ENCODE results near the gene C1orf116. TPM values are rescaled to one million over a fixed set of nuclear protein-coding genes. Genes with fewer than 3 reads are reported as not detected.

Gene C1orf116
- total RNA-seq (under 0.01 TPM), polyA plus RNA-seq (ENCODE audit: insufficient read depth in 1 of 8, insufficient read length in 8 of 8, low replicate concordance in 1 of 8) (1 to 10 TPM in 2 of 8 donors, under 1 TPM in 6; 0.07 to 2.9 (median 0.14) TPM)
- long read RNA-seq, donor 1, result 0 reads
- long read RNA-seq, donor 2, result 0 reads
- long read RNA-seq, donor 3, result 0 reads
- long read RNA-seq, donor 4, result 0 reads
- long read RNA-seq, donor 5, result 0 reads
- long read RNA-seq, donor 6, result 0 reads
- long read RNA-seq, donor 7, result 0 reads
- long read RNA-seq, donor 8, result 0 reads
- long read RNA-seq, donor 9, result 0 reads
- long read RNA-seq, donor 10, result 0 reads
- long read RNA-seq, donor 11, result 0 reads

DNA sequence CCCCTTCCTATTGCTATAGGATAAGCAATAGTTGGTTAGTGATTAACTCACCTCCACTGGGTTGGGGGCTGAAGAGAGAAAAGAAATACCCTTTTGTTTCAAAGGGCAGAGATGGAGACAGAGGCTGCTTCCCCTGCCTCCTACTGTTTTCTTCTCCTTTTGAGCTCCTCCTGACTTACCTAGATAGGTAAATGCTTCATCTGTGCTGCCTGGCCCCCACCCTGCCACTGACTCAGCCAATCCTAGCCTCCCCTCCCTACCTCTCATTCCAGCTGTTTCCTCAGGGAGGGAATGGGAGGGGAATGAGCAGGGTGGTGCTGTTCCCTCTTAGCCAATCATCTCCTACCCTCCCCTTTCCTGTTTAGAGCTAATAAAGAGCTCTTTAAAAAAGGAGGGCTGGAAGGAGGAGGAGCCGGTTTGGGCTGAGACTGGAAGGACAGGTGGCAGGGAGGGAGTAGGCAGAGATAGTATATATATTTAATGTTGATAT lies at the start of gene C1orf116:
Gene C1orf116, minus strand, starts transcription at position 229 of the 490 bp plus-strand sequence. CDS start 5,158 bp downstream, outside the sequence.
- H3K4me3 ChIP-seq (ENCODE audit: low read length), result no peak within 1 kb of the TSS
- H3K36me3 ChIP-seq (ENCODE audit: control insufficient read depth, insufficient read depth, low read length), result no peaks in the 10 kb centered on the region
- H3K9me3 ChIP-seq (replicated peaks; ENCODE audit: control insufficient read depth, low read depth, low read length), result no peaks in the 10 kb centered on the region
- no CpG with 5 or more reads among the region's 1 CpG for WGBS (ENCODE audit: insufficient coverage)
- H3K27me3 ChIP-seq (ENCODE audit: control insufficient read depth, insufficient read depth, low read length), result peaks cover 15% of the 10 kb centered on the region
- peaks cover 3% of the 10 kb centered on the region for H3K4me1 ChIP-seq (ENCODE audit: control insufficient read depth, insufficient read depth, low read length)
- H3K27ac ChIP-seq (ENCODE audit: low read length), result no peak within 1 kb of the TSS
- no peak for DNase-seq

GRCh38 chr1:207081806-207082205 lies 49.2 kb upstream of the C1orf116 start:
- no peaks in the 10 kb centered on the region for H3K36me3 ChIP-seq (ENCODE audit: control insufficient read depth, insufficient read depth, low read length)
- H3K9me3 ChIP-seq (replicated peaks; ENCODE audit: control insufficient read depth, low read depth, low read length), result no peaks in the 10 kb centered on the region
- no peak for DNase-seq
- H3K27ac ChIP-seq (ENCODE audit: low read length), result no peak overlapping the region
- no CpG with 5 or more reads among the region's 2 CpGs for WGBS (ENCODE audit: insufficient coverage)
- no peaks in the 10 kb centered on the region for H3K4me1 ChIP-seq (ENCODE audit: control insufficient read depth, insufficient read depth, low read length)
- H3K27me3 ChIP-seq (ENCODE audit: control insufficient read depth, insufficient read depth, low read length), result no peaks in the 10 kb centered on the region
- H3K4me3 ChIP-seq (ENCODE audit: low read length), result no peak overlapping the region

DNA sequence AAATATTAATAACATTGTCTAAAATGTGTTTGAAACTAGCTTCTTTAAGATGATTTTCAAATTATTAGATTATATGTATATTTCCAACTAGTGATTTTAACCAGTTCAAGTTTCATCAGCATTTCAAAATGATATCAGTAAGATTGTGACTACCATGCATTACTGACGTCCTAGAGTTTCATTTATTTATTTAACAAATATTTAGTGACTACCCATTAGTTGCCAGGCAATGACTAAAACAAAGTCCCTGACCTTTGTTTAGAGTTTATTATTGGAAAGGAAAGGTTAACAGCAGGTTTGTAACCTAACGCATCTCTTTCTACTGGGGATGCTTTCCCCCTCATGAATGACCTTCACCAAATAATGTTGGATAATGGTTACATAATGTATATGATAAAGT lies 48.5 kb upstream of the C1orf116 start:
- no peak for DNase-seq
- no peak overlapping the region for H3K4me3 ChIP-seq (ENCODE audit: low read length)
- no peaks in the 10 kb centered on the region for H3K4me1 ChIP-seq (ENCODE audit: control insufficient read depth, insufficient read depth, low read length)
- no peaks in the 10 kb centered on the region for H3K36me3 ChIP-seq (ENCODE audit: control insufficient read depth, insufficient read depth, low read length)
- no peak overlapping the region for H3K27ac ChIP-seq (ENCODE audit: low read length)
- no CpG with 5 or more reads among the region's 2 CpGs for WGBS (ENCODE audit: insufficient coverage)
- H3K9me3 ChIP-seq (replicated peaks; ENCODE audit: control insufficient read depth, low read depth, low read length), result no peaks in the 10 kb centered on the region
- H3K27me3 ChIP-seq (ENCODE audit: control insufficient read depth, insufficient read depth, low read length), result no peaks in the 10 kb centered on the region

GRCh38 chr1:207079706-207080241 lies 47.2 kb upstream of the C1orf116 start:
- H3K9me3 ChIP-seq (replicated peaks; ENCODE audit: control insufficient read depth, low read depth, low read length), result no peaks in the 10 kb centered on the region
- no peaks in the 10 kb centered on the region for H3K27me3 ChIP-seq (ENCODE audit: control insufficient read depth, insufficient read depth, low read length)
- no peaks in the 10 kb centered on the region for H3K4me1 ChIP-seq (ENCODE audit: control insufficient read depth, insufficient read depth, low read length)
- no peak for DNase-seq
- no peaks in the 10 kb centered on the region for H3K36me3 ChIP-seq (ENCODE audit: control insufficient read depth, insufficient read depth, low read length)
- H3K4me3 ChIP-seq (ENCODE audit: low read length), result no peak overlapping the region
- H3K27ac ChIP-seq (ENCODE audit: low read length), result no peak overlapping the region
- WGBS (ENCODE audit: insufficient coverage), result 75% methylated on average over 3 of the region's 6 CpGs

DNA sequence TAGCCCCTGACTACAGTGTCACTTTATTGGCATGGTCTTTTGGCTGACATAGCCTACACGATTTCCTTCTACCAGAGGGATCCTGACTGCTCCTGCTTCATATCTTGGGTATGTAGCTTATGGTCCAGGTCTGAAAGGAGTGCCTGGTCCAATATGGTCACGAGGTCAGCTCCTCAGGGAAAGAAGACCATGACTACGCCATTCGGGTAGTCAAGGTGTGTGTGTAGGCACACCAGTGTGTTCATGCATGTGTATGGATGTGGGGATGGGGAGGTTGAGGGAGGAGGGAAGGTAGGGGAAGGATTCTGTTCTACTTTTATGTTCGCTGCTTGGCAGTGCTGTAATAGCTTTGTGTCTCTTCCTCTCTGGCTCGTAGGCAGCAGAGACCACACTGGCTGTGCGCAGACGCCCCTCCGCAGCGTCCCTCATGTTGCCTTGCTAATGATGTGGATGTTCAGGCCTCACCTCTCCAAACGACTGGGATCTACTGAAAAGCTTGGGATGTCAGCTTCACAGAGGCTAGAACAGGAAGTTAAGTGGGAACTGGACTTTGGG lies 46.1 kb upstream of the C1orf116 start:
- H3K36me3 ChIP-seq (ENCODE audit: control insufficient read depth, insufficient read depth, low read length), result no peaks in the 10 kb centered on the region
- H3K4me1 ChIP-seq (ENCODE audit: control insufficient read depth, insufficient read depth, low read length), result no peaks in the 10 kb centered on the region
- H3K27me3 ChIP-seq (ENCODE audit: control insufficient read depth, insufficient read depth, low read length), result no peaks in the 10 kb centered on the region
- no peak overlapping the region for H3K4me3 ChIP-seq (ENCODE audit: low read length)
- no peak overlapping the region for H3K27ac ChIP-seq (ENCODE audit: low read length)
- no peak for DNase-seq
- H3K9me3 ChIP-seq (replicated peaks; ENCODE audit: control insufficient read depth, low read depth, low read length), result no peaks in the 10 kb centered on the region
- WGBS (ENCODE audit: insufficient coverage), result 89% methylated on average over 7 of the region's 11 CpGs

DNA sequence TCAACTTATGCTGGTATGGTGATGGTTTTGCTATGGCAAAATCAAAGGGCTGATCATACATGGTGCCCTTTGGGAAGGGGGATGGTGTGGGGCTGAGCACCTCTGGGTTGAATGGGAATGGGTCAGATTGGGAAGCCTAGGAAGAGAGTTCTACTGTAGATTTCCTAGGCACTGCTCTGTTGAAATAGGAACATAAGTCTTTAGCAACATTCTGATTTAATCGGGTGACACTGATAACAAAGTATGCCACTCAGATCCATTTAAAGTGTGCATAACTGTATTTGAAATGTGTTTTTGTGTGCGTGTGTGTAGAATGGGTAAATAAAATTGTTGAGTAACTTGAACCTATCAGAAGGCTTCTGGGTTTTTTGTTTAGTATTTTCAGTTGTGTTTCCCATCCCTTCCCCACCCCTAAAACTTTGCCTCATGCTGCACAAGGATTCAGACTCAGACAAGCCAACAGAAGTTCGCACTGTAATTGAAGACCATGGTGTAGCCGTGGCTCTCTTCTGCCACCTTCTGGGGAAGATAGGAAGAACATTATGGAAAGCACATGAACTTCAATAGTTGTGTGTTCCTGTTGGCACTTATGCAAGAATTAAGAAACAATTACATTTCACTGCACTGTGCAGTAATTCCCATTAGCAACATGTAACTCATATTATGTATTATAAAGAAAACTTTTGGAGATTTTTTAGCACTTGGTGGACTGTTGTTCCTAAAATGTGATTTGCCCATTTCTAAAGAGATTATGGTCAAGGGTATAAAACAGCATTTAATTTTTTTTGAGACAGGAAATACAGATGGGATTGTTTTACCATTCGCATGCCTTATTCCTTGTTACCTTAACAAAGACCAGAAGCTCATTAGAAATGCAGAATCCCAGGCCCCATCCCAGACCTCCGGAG lies 45.2 kb upstream of the C1orf116 start:
- WGBS (ENCODE audit: insufficient coverage), result 83% methylated on average over 1 of the region's 6 CpGs
- no peak overlapping the region for H3K27ac ChIP-seq (ENCODE audit: low read length)
- no peaks in the 10 kb centered on the region for H3K4me1 ChIP-seq (ENCODE audit: control insufficient read depth, insufficient read depth, low read length)
- peak; percentile 87 for DNase-seq
- H3K4me3 ChIP-seq (ENCODE audit: low read length), result no peak overlapping the region
- no peaks in the 10 kb centered on the region for H3K27me3 ChIP-seq (ENCODE audit: control insufficient read depth, insufficient read depth, low read length)
- H3K9me3 ChIP-seq (replicated peaks; ENCODE audit: control insufficient read depth, low read depth, low read length), result no peaks in the 10 kb centered on the region
- H3K36me3 ChIP-seq (ENCODE audit: control insufficient read depth, insufficient read depth, low read length), result no peaks in the 10 kb centered on the region

GRCh38 chr1:207077012-207077411 lies 44.5 kb upstream of the C1orf116 start:
- no peaks in the 10 kb centered on the region for H3K27me3 ChIP-seq (ENCODE audit: control insufficient read depth, insufficient read depth, low read length)
- H3K4me1 ChIP-seq (ENCODE audit: control insufficient read depth, insufficient read depth, low read length), result no peaks in the 10 kb centered on the region
- DNase-seq, result no peak
- no peak overlapping the region for H3K27ac ChIP-seq (ENCODE audit: low read length)
- no peaks in the 10 kb centered on the region for H3K9me3 ChIP-seq (replicated peaks; ENCODE audit: control insufficient read depth, low read depth, low read length)
- peaks cover 3% of the 10 kb centered on the region for H3K36me3 ChIP-seq (ENCODE audit: control insufficient read depth, insufficient read depth, low read length)
- H3K4me3 ChIP-seq (ENCODE audit: low read length), result no peak overlapping the region
- no CpG with 5 or more reads among the region's 1 CpG for whole genome bisulfite sequencing (ENCODE audit: insufficient coverage)

DNA sequence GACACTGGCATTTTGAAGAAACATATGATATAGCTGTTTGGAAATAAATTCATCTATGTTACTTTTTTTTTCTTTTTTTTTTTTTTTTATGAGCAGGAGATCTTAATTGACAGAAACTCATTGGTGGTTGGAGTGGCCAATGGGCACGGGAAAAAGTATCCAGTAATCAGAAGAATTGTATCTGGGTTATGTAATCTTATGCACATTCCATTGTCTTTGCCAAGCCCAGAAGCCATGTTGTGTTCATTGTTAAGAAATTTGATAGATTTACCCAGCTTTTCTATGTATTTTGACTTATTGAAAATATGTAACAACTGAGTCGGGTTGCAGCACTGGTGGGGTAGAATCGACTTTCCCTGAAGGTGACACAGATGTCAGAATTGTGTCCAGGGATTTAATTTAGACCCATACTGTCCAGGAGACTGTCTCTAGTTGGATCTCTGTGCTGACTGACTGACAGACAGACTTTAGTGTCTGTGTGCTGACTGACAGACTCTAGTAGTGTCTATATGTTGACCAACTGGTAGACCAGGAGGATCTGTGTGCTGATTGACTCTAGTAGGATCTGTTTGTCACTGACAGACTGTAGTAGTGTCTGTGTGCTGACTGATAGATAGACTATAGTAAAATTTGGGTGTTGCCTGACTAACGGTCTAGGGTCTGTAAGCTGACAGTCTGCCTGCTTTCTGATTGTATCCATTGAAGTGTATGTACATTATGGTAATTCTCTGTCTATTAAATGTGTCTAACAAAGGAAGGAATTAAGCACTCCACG lies 43.8 kb upstream of the C1orf116 start:
- Histone ChIP-seq H3K9me3 (replicated peaks; ENCODE audit: control insufficient read depth, low read depth, low read length) (no peaks in the 10 kb centered on the region), H3K4me3 (ENCODE audit: low read length) (no peak overlapping the region), H3K27me3 (ENCODE audit: control insufficient read depth, insufficient read depth, low read length) (no peaks in the 10 kb centered on the region), H3K27ac (ENCODE audit: low read length) (no peak overlapping the region), H3K36me3 (ENCODE audit: control insufficient read depth, insufficient read depth, low read length) (peaks cover 3% of the 10 kb centered on the region), H3K4me1 (ENCODE audit: control insufficient read depth, insufficient read depth, low read length) (no peaks in the 10 kb centered on the region)
- no peak for DNase-seq
- 100% methylated on average over 2 of the region's 5 CpGs for WGBS (ENCODE audit: insufficient coverage)

DNA sequence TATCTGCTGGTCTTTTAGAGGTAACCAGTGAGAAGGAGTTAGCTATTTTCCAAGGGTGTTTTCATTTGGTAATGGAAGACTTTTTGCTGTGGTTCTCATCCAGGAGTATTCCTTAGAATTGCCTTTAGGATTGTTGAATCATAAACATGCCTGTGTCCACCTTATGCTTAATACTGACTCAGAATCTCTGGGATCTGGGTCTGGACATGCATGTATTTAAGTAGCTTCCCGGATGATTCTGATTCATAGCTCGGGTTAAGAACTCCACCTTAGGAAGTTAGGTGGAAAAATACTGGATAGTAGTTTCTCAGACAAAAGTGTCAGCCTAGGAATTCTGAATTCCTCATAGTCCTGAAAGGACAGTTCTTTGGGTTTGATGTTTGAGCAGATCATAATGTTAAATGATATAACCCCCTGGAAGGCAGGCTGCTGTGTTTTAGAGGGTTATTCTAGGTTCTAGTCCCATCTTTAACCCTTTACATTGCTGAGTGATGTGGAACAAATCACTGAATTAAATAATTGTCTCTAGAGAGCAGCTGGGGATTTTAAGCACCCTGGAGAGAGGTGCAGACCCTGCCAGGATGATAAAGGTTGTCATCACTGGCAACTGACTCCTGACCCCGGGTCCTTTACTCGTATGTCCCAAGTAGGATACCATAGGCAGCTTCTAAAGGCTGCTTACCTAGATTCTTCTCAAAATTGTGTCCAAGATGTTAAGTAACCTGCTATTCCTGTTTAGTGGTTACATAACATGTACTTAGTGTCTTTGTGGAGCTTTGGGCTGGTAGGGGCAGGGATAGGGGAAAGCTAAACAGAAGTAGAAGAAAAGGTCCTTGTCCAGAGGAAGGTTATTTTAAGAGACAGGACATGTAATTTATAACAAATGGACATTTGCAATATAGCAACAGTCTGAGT lies 41.6 kb upstream of the C1orf116 start:
- Histone ChIP-seq H3K36me3 (ENCODE audit: control insufficient read depth, insufficient read depth, low read length) (peaks cover 7% of the 10 kb centered on the region), H3K9me3 (replicated peaks; ENCODE audit: control insufficient read depth, low read depth, low read length) (no peaks in the 10 kb centered on the region), H3K4me1 (ENCODE audit: control insufficient read depth, insufficient read depth, low read length) (no peaks in the 10 kb centered on the region), H3K4me3 (ENCODE audit: low read length) (no peak overlapping the region), H3K27ac (ENCODE audit: low read length) (no peak overlapping the region), H3K27me3 (ENCODE audit: control insufficient read depth, insufficient read depth, low read length) (no peaks in the 10 kb centered on the region)
- DNase-seq, result no peak
- WGBS (ENCODE audit: insufficient coverage), result 52% methylated on average over 4 of the region's 4 CpGs
